Caco-2 (cell line): Measurements from ENCODE around the gene NEUROD1. TPM values are rescaled to one million over a fixed set of nuclear protein-coding genes. Genes with fewer than 3 reads are reported as not detected.

Source experiments
- BruUV-seq: library from RNA; stranded (reverse); fragments of 400-500 nt; replicated peaks from 2 replicates; lab custom pipeline; 2021; lab: Mats Ljungman, UMichigan
- CTCF ChIA-PET: fragments of 300-600 bp; sonication (Branson Sonifier 250); formaldehyde crosslinking; loops from one replicate; lab custom pipeline; 2022; ENCODE audit warnings: antibody characterized with exemption; lab: Charles Lee
- POLR2A ChIA-PET: fragments of 300-600 bp; sonication (Branson Sonifier 250); formaldehyde crosslinking; loops from one replicate; lab custom pipeline; 2022; ENCODE audit warnings: antibody characterized with exemption; lab: Charles Lee
- DNase-seq, 2 experiments: peaks; one replicate each; pipeline versions ENCODE4 v3.0.0 to v3.0.0-alpha.2; 2020 to 2022
- H3K27me3 ChIP-seq: replicated peaks from 2 replicates; pipeline ENCODE4 v1.6.0; 2011; ENCODE audit warnings: low read length; ENCODE audit not compliant: control insufficient read depth, insufficient read depth
- H3K36me3 ChIP-seq: 2 replicates; pipeline ENCODE4 v1.5.1; 2011; ENCODE audit warnings: low read length; ENCODE audit not compliant: control insufficient read depth, insufficient read depth
- H3K4me1 ChIP-seq: fragments of 250-450 bp; sonication (Bioruptor Pico); 2 replicates; pipeline ENCODE4 v1.5.1; 2020; ENCODE audit warnings: mild to moderate bottlenecking
- H3K4me3 ChIP-seq: 2 replicates; pipeline ENCODE4 v1.5.1; 2011; ENCODE audit warnings: low read depth, mild to moderate bottlenecking, control low read depth, low read length
- H3K9me3 ChIP-seq: fragments of 250-450 bp; sonication (Bioruptor Pico); 2 replicates; pipeline ENCODE4 v1.5.1; 2020; ENCODE audit warnings: mild to moderate bottlenecking, moderate library complexity
- H3K27ac Mint-ChIP-seq: one replicate; pipeline ENCODE4 v1.8.0; 2022; ENCODE audit warnings: mixed read lengths; ENCODE audit not compliant: unreplicated experiment
- H3K27me3 Mint-ChIP-seq: one replicate; pipeline ENCODE4 v1.8.0; 2022; ENCODE audit warnings: mixed read lengths; ENCODE audit not compliant: insufficient read depth, unreplicated experiment
- H3K36me3 Mint-ChIP-seq: one replicate; pipeline ENCODE4 v1.8.0; 2022; ENCODE audit warnings: mild to moderate bottlenecking, mixed read lengths; ENCODE audit not compliant: insufficient read depth, unreplicated experiment
- H3K4me1 Mint-ChIP-seq: one replicate; pipeline ENCODE4 v1.8.0; 2022; ENCODE audit warnings: low read depth, mixed read lengths; ENCODE audit not compliant: unreplicated experiment
- H3K4me3 Mint-ChIP-seq: one replicate; pipeline ENCODE4 v1.8.0; 2022; ENCODE audit warnings: mild to moderate bottlenecking, moderate library complexity, mixed read lengths; ENCODE audit not compliant: unreplicated experiment
- H3K9me3 Mint-ChIP-seq: one replicate; pipeline ENCODE4 v1.8.0; 2022; ENCODE audit warnings: mixed read lengths; ENCODE audit not compliant: unreplicated experiment
- CTCF ChIP-seq, 2 experiments: fragments of 200-600 bp in 1 of 2; IDR thresholded peaks; 1 replicate in 1 of 2; 2 replicates in 1 of 2; pipeline versions ENCODE4 v1.5.1 to v1.8.0; 2011 to 2022; ENCODE audit warnings: antibody characterized with exemption in 1 of 2, control low read depth in 1 of 2, inconsistent platforms in 1 of 2, low read depth in 1 of 2, low read length in 1 of 2, mild to moderate bottlenecking in 1 of 2, moderate library complexity in 1 of 2; ENCODE audit not compliant: insufficient read depth in 1 of 2, severe bottlenecking in 1 of 2, unreplicated experiment in 1 of 2
- intact Hi-C: fragments of 100-400 bp; cut with micrococcal nuclease; formaldehyde crosslinking; loops from one replicate; pipeline ENCODE4 v1.10.0; 2022; ENCODE audit not compliant: unreplicated experiment
- total RNA-seq: library from RNA; stranded (reverse); gene quantifications from 2 replicates; pipeline ENCODE4 v1.2.3, GENCODE V29; 2022

The NEUROD1 gene
- total RNA-seq, 1 experiment from 2014 or later = not detected

GRCh38 chr2:181694271-181694670, 14.0 kb upstream of the NEUROD1 start:
- Histone ChIP-seq H3K4me1 (no peaks in the 10 kb centered on the region), H3K4me3 (no peak overlapping the region), H3K27me3 (no peaks in the 10 kb centered on the region), H3K36me3 (no peaks in the 10 kb centered on the region), H3K9me3 (no peaks in the 10 kb centered on the region)
- no peak overlapping the region for H3K4me3 Mint-ChIP-seq
- intact Hi-C loops = no loop called here
- ChIA-PET POLR2A (no interaction called here), CTCF (no interaction called here)
- peaks cover 7% of the 10 kb centered on the region for H3K27me3 Mint-ChIP-seq
- no peaks in the 10 kb centered on the region for H3K4me1 Mint-ChIP-seq
- no peak for DNase-seq
- H3K9me3 Mint-ChIP-seq = no peaks in the 10 kb centered on the region
- H3K27ac Mint-ChIP-seq = no peak overlapping the region
- H3K36me3 Mint-ChIP-seq = no peaks in the 10 kb centered on the region
- no peak for TF ChIP-seq CTCF (IDR thresholded peaks at IDR 0.05; ENCODE audit: insufficient read depth in 1 of 2, low read depth in 1 of 2, low read length in 1 of 2, severe bottlenecking in 1 of 2, unreplicated experiment in 1 of 2)
- no TSS peak for BruUV-seq

GRCh38 chr2:181690860-181691259, 10.5 kb upstream of the NEUROD1 start:
- TF ChIP-seq CTCF (IDR thresholded peaks at IDR 0.05; ENCODE audit: insufficient read depth in 1 of 2, low read depth in 1 of 2, low read length in 1 of 2, severe bottlenecking in 1 of 2, unreplicated experiment in 1 of 2) = no peak
- Mint-ChIP-seq H3K27me3 (peaks cover 7% of the 10 kb centered on the region), H3K4me1 (no peaks in the 10 kb centered on the region), H3K36me3 (no peaks in the 10 kb centered on the region), H3K9me3 (no peaks in the 10 kb centered on the region), H3K4me3 (no peak overlapping the region), H3K27ac (no peak overlapping the region)
- H3K36me3 ChIP-seq = no peaks in the 10 kb centered on the region
- no TSS peak for BruUV-seq
- ChIA-PET POLR2A (no interaction called here), CTCF (no interaction called here)
- H3K27me3 ChIP-seq = no peaks in the 10 kb centered on the region; the same call in 1 of the 2 replicates
- no peak overlapping the region for H3K4me3 ChIP-seq
- H3K4me1 ChIP-seq = no peaks in the 10 kb centered on the region
- no peak for DNase-seq
- intact Hi-C loops = no loop called here
- H3K9me3 ChIP-seq = no peaks in the 10 kb centered on the region

GRCh38 chr2:181686576-181687185, 6.4 kb upstream of the NEUROD1 start:
- no peak overlapping the region for H3K4me3 ChIP-seq
- CTCF ChIA-PET = no interaction called here
- Mint-ChIP-seq H3K36me3 (no peaks in the 10 kb centered on the region), H3K27ac (no peak overlapping the region), H3K4me3 (no peak overlapping the region), H3K4me1 (no peaks in the 10 kb centered on the region), H3K27me3 (peaks cover 11% of the 10 kb centered on the region), H3K9me3 (no peaks in the 10 kb centered on the region)
- no TSS peak for BruUV-seq
- H3K9me3 ChIP-seq = no peaks in the 10 kb centered on the region
- H3K27me3 ChIP-seq = no peaks in the 10 kb centered on the region; the same call in 1 of the 2 replicates
- TF ChIP-seq CTCF (IDR thresholded peaks at IDR 0.05; ENCODE audit: insufficient read depth in 1 of 2, low read depth in 1 of 2, low read length in 1 of 2, severe bottlenecking in 1 of 2, unreplicated experiment in 1 of 2) = no peak
- POLR2A ChIA-PET = no interaction called here
- no peaks in the 10 kb centered on the region for H3K4me1 ChIP-seq
- no peaks in the 10 kb centered on the region for H3K36me3 ChIP-seq
- intact Hi-C loops = no loop called here
- DNase-seq = no peak
